ENCODE measurements around the gene SORCS3. TPM values are rescaled to one million over a fixed set of nuclear protein-coding genes. Genes with fewer than 3 reads are reported as not detected.
A peak's percentile ranks its signal among the peaks of the same experiment; 100 is the strongest.

SORCS3 gene
- total RNA-seq, 1 donor from 2014 or later: not detected

GRCh38 chr10:105243381-105243780 is 602.3 kb downstream of the SORCS3 start:
- Histone ChIP-seq H3K4me3 (ENCODE audit: low read depth, low read length) (no peak overlapping the region), H3K36me3 (ENCODE audit: control insufficient read depth, insufficient read depth, low read length) (no peaks in the 10 kb centered on the region), H3K27me3 (ENCODE audit: control insufficient read depth, insufficient read depth, low read length) (no peaks in the 10 kb centered on the region)
- TF ChIP-seq CTCF (IDR thresholded peaks at IDR 0.05; ENCODE audit: insufficient read depth, low read length, severe bottlenecking): no peak
- FAIRE-seq (no peak), DNase-seq (ENCODE audit: low read depth) (peak; percentile 71)

GRCh38 chr10:105243825-105244224 is 602.7 kb downstream of the SORCS3 start:
- FAIRE-seq: no peak
- TF ChIP-seq CTCF (IDR thresholded peaks at IDR 0.05; ENCODE audit: insufficient read depth, low read length, severe bottlenecking): no peak
- H3K27me3 ChIP-seq (ENCODE audit: control insufficient read depth, insufficient read depth, low read length): no peaks in the 10 kb centered on the region

GRCh38 chr10:105247831-105248499 is 606.9 kb downstream of the SORCS3 start:
- Histone ChIP-seq H3K27me3 (ENCODE audit: control insufficient read depth, insufficient read depth, low read length) (no peaks in the 10 kb centered on the region), H3K4me3 (ENCODE audit: low read depth, low read length) (no peak overlapping the region), H3K36me3 (ENCODE audit: control insufficient read depth, insufficient read depth, low read length) (no peaks in the 10 kb centered on the region)
- no peak for FAIRE-seq
- DNase-seq (ENCODE audit: low read depth): no peak
- TF ChIP-seq CTCF (IDR thresholded peaks at IDR 0.05; ENCODE audit: insufficient read depth, low read length, severe bottlenecking): no peak

More at GRCh38 chr10:105243825-105244224, 602.7 kb downstream of the SORCS3 start:
- peak; percentile 6 for DNase-seq (ENCODE audit: low read depth)
- H3K36me3 ChIP-seq (ENCODE audit: control insufficient read depth, insufficient read depth, low read length): no peaks in the 10 kb centered on the region
- no peak overlapping the region for H3K4me3 ChIP-seq (ENCODE audit: low read depth, low read length)

GRCh38 chr10:105252911-105253310 is 611.8 kb downstream of the SORCS3 start:
- H3K4me3 ChIP-seq (ENCODE audit: low read depth, low read length): no peak overlapping the region
- no peak for FAIRE-seq
- H3K27me3 ChIP-seq (ENCODE audit: control insufficient read depth, insufficient read depth, low read length): no peaks in the 10 kb centered on the region
- no peak for TF ChIP-seq CTCF (IDR thresholded peaks at IDR 0.05; ENCODE audit: insufficient read depth, low read length, severe bottlenecking)
- H3K36me3 ChIP-seq (ENCODE audit: control insufficient read depth, insufficient read depth, low read length): no peaks in the 10 kb centered on the region
- DNase-seq (ENCODE audit: low read depth): peak; percentile 4

- Histone ChIP-seq H3K36me3 (ENCODE audit: control insufficient read depth, insufficient read depth, low read length) (no peaks in the 10 kb centered on the region), H3K4me3 (ENCODE audit: low read depth, low read length) (no peak overlapping the region), H3K27me3 (ENCODE audit: control insufficient read depth, insufficient read depth, low read length) (no peaks in the 10 kb centered on the region)
- TF ChIP-seq CTCF (IDR thresholded peaks at IDR 0.05; ENCODE audit: insufficient read depth, low read length, severe bottlenecking): no peak
- no peak for FAIRE-seq
- DNase-seq (ENCODE audit: low read depth): no peak
Measured at GRCh38 chr10:105253515-105254212, 612.6 kb downstream of the SORCS3 start.

Data from bronchial epithelial cell (primary cell).